Measurements from ENCODE around the gene SEMA5B.

- no peak for TF ChIP-seq CTCF (IDR thresholded peaks at IDR 0.05; ENCODE audit: insufficient read depth, low read depth, low read length)
- no peak for TF ChIP-seq EZH2 (IDR thresholded peaks at IDR 0.05; ENCODE audit: insufficient read depth, low read length)
These were observed 37.4 kb upstream of the SEMA5B start for GRCh38 chr3:123064914-123065313.
